PC-9 (cell line): ENCODE data around the gene RUNX3.

ENCODE experiments used
- CTCF ChIP-seq: fragments of 200-600 bp; sonication (generic); conservative IDR thresholded peaks from 2 replicates; pipeline ENCODE4 v1.6.1; 2017; ENCODE audit warnings: mixed run types, antibody characterized with exemption, mild to moderate bottlenecking, moderate library complexity
- EZH2 ChIP-seq: fragments of 200-600 bp; sonication (generic); IDR thresholded peaks from 2 replicates; pipeline ENCODE4 v1.8.0; 2017; ENCODE audit warnings: antibody characterized with exemption, low read depth

GRCh38 chr1:24896176-24896575, 33.9 kb downstream of the RUNX3 start:
- TF ChIP-seq CTCF (no peak), EZH2 (no peak)
